Central memory CD8-positive, alpha-beta T cell (primary cell): ENCODE results near the gene SAMD1.

ENCODE experiments used
- ATAC-seq: fragments of 150-1000 bp; cut with Tn5 transposase; replicated peaks from 2 replicates; pipeline ENCODE4 v1.10.0; 2022; ENCODE audit warnings: mild to moderate bottlenecking, moderate FRiP score, moderate number of reproducible peaks; ENCODE audit not compliant: poor library complexity, severe bottlenecking; ENCODE audit errors: extremely low read depth
- DNase-seq, 2 donors: peaks; one replicate each; pipeline ENCODE4 v3.0.0; 2021; ENCODE audit warnings: low spot score in 2 of 2
- H3K27ac Mint-ChIP-seq: one replicate; pipeline ENCODE4 v1.8.0; 2022; ENCODE audit warnings: low read depth, mild to moderate bottlenecking, moderate library complexity, mixed read lengths
- H3K27me3 Mint-ChIP-seq: one replicate; pipeline ENCODE4 v1.8.0; 2022; ENCODE audit warnings: mixed read lengths
- H3K36me3 Mint-ChIP-seq: one replicate; pipeline ENCODE4 v1.8.0; 2022; ENCODE audit warnings: mild to moderate bottlenecking, moderate library complexity, mixed read lengths; ENCODE audit not compliant: insufficient read depth
- H3K4me1 Mint-ChIP-seq: one replicate; pipeline ENCODE4 v1.8.0; 2022; ENCODE audit warnings: mixed read lengths
- H3K4me3 Mint-ChIP-seq: one replicate; pipeline ENCODE4 v1.8.0; 2022; ENCODE audit warnings: mild to moderate bottlenecking, moderate library complexity, mixed read lengths
- H3K9me3 Mint-ChIP-seq: one replicate; pipeline ENCODE4 v1.8.0; 2022; ENCODE audit warnings: mixed read lengths

SAMD1 gene

DNA sequence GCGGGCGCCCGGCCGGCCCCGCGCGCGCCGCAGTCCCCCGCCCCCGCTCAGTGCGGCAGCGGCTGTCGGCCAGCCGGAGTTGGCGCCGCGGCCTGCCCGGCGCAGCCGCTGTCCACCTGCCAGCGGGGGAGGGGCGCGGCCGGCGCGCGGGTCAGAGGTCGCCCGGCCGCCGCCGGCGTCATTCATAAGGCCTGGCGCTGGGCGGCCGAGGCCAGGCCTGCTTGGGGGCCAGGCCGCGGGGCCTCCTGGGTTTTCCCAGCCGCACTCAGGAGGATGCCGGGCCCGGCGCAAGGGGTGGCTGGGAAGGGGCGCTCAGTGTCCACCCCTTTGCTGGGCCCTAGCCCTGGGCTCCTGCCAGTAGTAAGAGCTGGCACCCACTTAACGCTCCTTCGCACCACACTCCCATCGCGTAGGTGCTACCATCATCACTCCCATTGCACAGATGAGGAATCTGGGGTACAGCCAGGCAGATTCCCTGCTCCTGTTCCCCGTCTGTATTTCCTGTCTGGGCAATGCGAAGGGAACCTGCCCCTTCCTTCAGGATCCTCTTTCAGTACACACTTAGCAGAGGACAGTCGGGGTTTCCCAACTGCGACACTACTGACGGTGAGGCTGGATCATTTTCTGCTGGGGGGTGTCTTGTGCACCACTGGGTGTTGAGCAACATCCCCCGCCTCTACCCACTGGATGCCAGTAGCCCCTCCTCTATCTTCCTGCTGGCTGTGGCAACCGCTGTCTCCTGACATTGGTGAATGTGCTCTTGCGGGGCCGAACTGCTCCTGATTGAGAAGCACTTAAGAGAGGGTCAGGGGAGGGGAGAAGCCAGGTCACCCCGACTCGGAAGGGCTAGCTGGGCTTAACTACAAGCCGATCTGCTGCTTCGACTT, 27.9 kb upstream of the SAMD1 start:
- H3K9me3 Mint-ChIP-seq = no peaks in the 10 kb centered on the region
- H3K4me3 Mint-ChIP-seq = peak overlapping the region; percentile 90
- peak overlapping the region; percentile 95 for H3K27ac Mint-ChIP-seq
- H3K36me3 Mint-ChIP-seq = peaks cover 5% of the 10 kb centered on the region
- peaks cover 38% of the 10 kb centered on the region for H3K4me1 Mint-ChIP-seq
- ATAC-seq = no peak
- no peaks in the 10 kb centered on the region for H3K27me3 Mint-ChIP-seq
- DNase-seq = peak; percentile 26 to 27

GRCh38 chr19:14117668-14118164, 27.2 kb upstream of the SAMD1 start, which contains the start of gene PRKACA:
Gene PRKACA (minus strand): TSS chr19:14117762. CDS start chr19:14117547, 215 bp downstream.
- DNase-seq (peak; percentile 93 to 98), ATAC-seq (peak; percentile 97)
- peak within 1 kb of the TSS; percentile 90 for H3K4me3 Mint-ChIP-seq
- no peaks in the 10 kb centered on the region for H3K9me3 Mint-ChIP-seq
- peaks cover 38% of the 10 kb centered on the region for H3K4me1 Mint-ChIP-seq
- H3K36me3 Mint-ChIP-seq = peaks cover 5% of the 10 kb centered on the region
- no peaks in the 10 kb centered on the region for H3K27me3 Mint-ChIP-seq
- peak within 1 kb of the TSS; percentile 95 for H3K27ac Mint-ChIP-seq

DNA sequence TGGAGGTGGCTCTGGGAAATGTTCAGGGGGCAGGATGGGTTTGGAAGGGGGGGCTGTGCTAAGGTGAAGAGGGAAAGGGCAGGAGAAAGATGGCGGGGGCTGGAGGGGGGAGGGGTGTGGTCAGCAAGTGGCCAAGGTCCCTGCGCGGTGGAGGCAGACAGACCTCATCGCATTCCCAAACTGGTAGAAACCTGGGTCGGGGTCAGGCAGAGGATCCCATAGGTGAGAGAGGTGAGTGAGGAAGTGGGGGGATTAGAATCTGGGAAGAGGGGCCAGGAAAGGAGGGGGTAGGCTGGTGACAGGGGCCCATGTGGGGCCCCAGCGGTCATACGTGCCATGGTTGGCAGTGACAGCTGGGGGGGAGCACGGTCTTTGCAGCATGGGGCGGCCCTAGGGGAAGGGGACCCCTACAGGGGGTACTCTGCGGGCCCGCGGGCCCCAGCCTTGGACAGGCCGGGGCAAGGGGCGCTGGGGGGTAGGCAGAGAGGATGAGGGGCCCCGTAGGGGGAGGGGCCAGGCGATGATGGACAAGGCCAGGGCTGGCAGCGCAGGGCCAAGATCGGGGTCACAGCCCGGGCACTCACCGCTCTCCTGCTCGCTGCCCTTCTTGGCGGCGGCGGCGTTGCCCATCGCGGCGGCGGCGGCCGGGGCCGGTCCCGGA, 26.5 kb upstream of the SAMD1 start:
- peak overlapping the region; percentile 84 for H3K27ac Mint-ChIP-seq
- H3K4me3 Mint-ChIP-seq = peak overlapping the region; percentile 90
- H3K36me3 Mint-ChIP-seq = peaks cover 5% of the 10 kb centered on the region
- ATAC-seq (no peak), DNase-seq (no peak)
- no peaks in the 10 kb centered on the region for H3K9me3 Mint-ChIP-seq
- H3K4me1 Mint-ChIP-seq = peaks cover 38% of the 10 kb centered on the region
- H3K27me3 Mint-ChIP-seq = no peaks in the 10 kb centered on the region

DNA sequence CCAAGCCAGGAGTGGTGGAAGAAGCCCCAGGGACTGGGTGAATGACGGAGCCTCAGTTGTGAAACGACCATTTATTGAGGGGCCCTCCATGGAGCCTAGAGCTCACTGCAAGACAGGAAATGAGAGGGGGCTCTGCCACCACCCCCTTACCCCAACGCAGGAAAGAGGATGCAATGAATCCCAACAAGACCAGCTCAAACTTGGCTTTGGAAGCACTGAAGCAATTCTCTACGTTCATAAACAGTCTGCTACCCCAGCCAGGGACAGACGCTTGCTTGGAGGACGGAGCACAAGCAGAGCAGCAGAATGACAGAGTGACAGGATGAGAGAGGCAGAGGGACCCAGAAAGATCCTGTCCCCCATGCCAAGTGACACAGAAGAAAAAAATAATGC, 26.0 kb upstream of the SAMD1 start:
- Mint-ChIP-seq H3K27me3 (no peaks in the 10 kb centered on the region), H3K27ac (peak overlapping the region; percentile 84), H3K36me3 (peaks cover 5% of the 10 kb centered on the region), H3K4me3 (peak overlapping the region; percentile 90), H3K9me3 (no peaks in the 10 kb centered on the region), H3K4me1 (peaks cover 38% of the 10 kb centered on the region)
- ATAC-seq (no peak), DNase-seq (no peak)

DNA sequence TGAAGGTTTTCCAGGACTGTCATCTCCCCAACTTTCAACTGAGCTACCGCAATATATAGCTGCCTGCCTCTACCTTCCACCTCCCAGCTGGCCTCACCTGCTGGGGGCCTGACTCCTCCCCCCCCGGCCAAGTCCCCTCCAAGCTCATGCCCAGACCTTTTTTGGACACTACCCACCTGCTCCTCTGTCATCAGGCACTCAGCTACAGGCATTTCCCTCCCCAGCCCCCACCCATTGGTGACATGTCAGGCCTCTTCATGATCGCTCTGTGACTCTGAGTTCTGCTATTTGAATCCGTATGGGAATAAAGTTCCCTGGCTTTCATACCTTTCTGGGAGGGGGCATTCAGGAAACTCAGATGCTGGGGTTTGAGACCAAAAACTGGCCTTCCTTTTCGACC, 25.2 kb upstream of the SAMD1 start:
- Mint-ChIP-seq H3K4me1 (peaks cover 38% of the 10 kb centered on the region), H3K4me3 (peak overlapping the region; percentile 90)

GRCh38 chr19:14114854-14115253, 24.3 kb upstream of the SAMD1 start:
- H3K4me3 Mint-ChIP-seq = no peak overlapping the region
- H3K27ac Mint-ChIP-seq = no peak overlapping the region
- no peaks in the 10 kb centered on the region for H3K27me3 Mint-ChIP-seq
- peaks cover 38% of the 10 kb centered on the region for H3K4me1 Mint-ChIP-seq
- peaks cover 5% of the 10 kb centered on the region for H3K36me3 Mint-ChIP-seq
- peak in 1 of 2 donors; percentile 25 for DNase-seq
- ATAC-seq = no peak
- H3K9me3 Mint-ChIP-seq = no peaks in the 10 kb centered on the region

More for the DNA sequence above, 25.2 kb upstream of the SAMD1 start:
- DNase-seq (no peak), ATAC-seq (no peak)
- H3K27me3 Mint-ChIP-seq = no peaks in the 10 kb centered on the region
- no peaks in the 10 kb centered on the region for H3K9me3 Mint-ChIP-seq
- no peak overlapping the region for H3K27ac Mint-ChIP-seq
- H3K36me3 Mint-ChIP-seq = peaks cover 5% of the 10 kb centered on the region

GRCh38 chr19:14114439-14114838, 23.9 kb upstream of the SAMD1 start:
- H3K9me3 Mint-ChIP-seq = no peaks in the 10 kb centered on the region
- H3K27ac Mint-ChIP-seq = no peak overlapping the region
- peaks cover 38% of the 10 kb centered on the region for H3K4me1 Mint-ChIP-seq
- ATAC-seq = no peak
- no peaks in the 10 kb centered on the region for H3K27me3 Mint-ChIP-seq
- H3K36me3 Mint-ChIP-seq = peaks cover 5% of the 10 kb centered on the region
- H3K4me3 Mint-ChIP-seq = no peak overlapping the region
- no peak for DNase-seq

- DNase-seq (peak in 1 of 2 donors; percentile 18), ATAC-seq (no peak)
- H3K9me3 Mint-ChIP-seq = no peaks in the 10 kb centered on the region
- no peaks in the 10 kb centered on the region for H3K27me3 Mint-ChIP-seq
- peaks cover 4% of the 10 kb centered on the region for H3K36me3 Mint-ChIP-seq
- H3K27ac Mint-ChIP-seq = peak overlapping the region; percentile 74
- peaks cover 34% of the 10 kb centered on the region for H3K4me1 Mint-ChIP-seq
- no peak overlapping the region for H3K4me3 Mint-ChIP-seq
These were observed 23.3 kb upstream of the SAMD1 start for GRCh38 chr19:14113762-14114414.

DNA sequence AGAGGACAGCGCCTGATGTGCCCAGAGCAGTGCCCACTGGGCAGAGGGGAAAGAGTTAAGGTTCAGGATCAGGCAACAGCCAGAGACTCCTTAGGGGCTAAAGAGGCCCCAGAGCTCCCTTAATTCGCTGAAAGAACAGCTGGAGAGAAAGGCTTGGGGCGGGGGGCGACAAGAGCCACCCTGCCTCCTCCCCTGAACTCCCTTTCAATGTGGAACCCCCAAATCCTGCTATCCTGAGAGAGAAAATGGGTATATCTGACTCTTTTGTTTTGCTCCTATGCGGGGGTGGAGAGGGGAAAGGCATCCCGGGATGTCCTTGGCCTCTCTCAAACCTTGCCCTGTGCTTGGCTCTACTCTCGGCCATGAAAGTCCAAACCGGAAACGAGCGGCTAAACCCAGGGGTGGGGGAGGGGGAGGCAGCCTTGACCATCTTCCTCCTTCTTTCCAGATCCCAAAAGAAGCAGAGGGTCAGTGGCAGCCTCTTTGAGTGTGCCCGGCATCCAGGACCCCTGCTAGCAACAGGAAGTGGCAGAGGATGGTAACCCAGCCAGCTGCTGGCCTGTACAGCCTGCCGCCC, 22.3 kb upstream of the SAMD1 start:
- DNase-seq = no peak
- H3K4me3 Mint-ChIP-seq = no peak overlapping the region

GRCh38 chr19:14112051-14112808, 21.7 kb upstream of the SAMD1 start:
- peaks cover 27% of the 10 kb centered on the region for H3K4me1 Mint-ChIP-seq

More for the DNA sequence above, 22.3 kb upstream of the SAMD1 start:
- Mint-ChIP-seq H3K36me3 (peaks cover 5% of the 10 kb centered on the region), H3K9me3 (no peaks in the 10 kb centered on the region), H3K4me1 (peaks cover 27% of the 10 kb centered on the region), H3K27me3 (no peaks in the 10 kb centered on the region), H3K27ac (no peak overlapping the region)
- no peak for ATAC-seq

GRCh38 chr19:14111486-14111885, 20.9 kb upstream of the SAMD1 start:
- peaks cover 21% of the 10 kb centered on the region for H3K4me1 Mint-ChIP-seq
- no peak overlapping the region for H3K27ac Mint-ChIP-seq
- ATAC-seq = no peak
- no peak overlapping the region for H3K4me3 Mint-ChIP-seq
- H3K9me3 Mint-ChIP-seq = no peaks in the 10 kb centered on the region
- no peaks in the 10 kb centered on the region for H3K27me3 Mint-ChIP-seq
- H3K36me3 Mint-ChIP-seq = peaks cover 4% of the 10 kb centered on the region
- DNase-seq = no peak

More at GRCh38 chr19:14112051-14112808, 21.7 kb upstream of the SAMD1 start:
- peaks cover 4% of the 10 kb centered on the region for H3K36me3 Mint-ChIP-seq
- no peak overlapping the region for H3K4me3 Mint-ChIP-seq
- no peaks in the 10 kb centered on the region for H3K27me3 Mint-ChIP-seq
- H3K9me3 Mint-ChIP-seq = no peaks in the 10 kb centered on the region
- H3K27ac Mint-ChIP-seq = no peak overlapping the region
- DNase-seq (no peak), ATAC-seq (no peak)
